MCF 10A (cell line): ENCODE results near the gene LAT. TPM values are rescaled to one million over a fixed set of nuclear protein-coding genes. Genes with fewer than 3 reads are reported as not detected.
A peak's percentile ranks its signal among the peaks of the same experiment; 100 is the strongest.

Experiments
- Bru-seq: library from RNA; stranded (reverse); fragments of 400-500 nt; gene quantifications from one replicate; lab custom pipeline; 2021; lab: Mats Ljungman, UMichigan
- BruChase-seq, 2 experiments: library from RNA; stranded (reverse); fragments of 400-500 nt; gene quantifications; one replicate each; lab custom pipeline; 2021; lab: Mats Ljungman, UMichigan
- BruUV-seq: library from RNA; stranded (reverse); fragments of 400-500 nt; replicated peaks from 2 replicates; lab custom pipeline; 2021; lab: Mats Ljungman, UMichigan
- CTCF ChIA-PET: fragments of 300-600 bp; sonication (Branson Sonifier 250); formaldehyde crosslinking; extraction: SDS; loops from one replicate; lab custom pipeline; 2021; ENCODE audit warnings: antibody characterized with exemption, inconsistent platforms; lab: Yijun Ruan, JAX
- POLR2A ChIA-PET: fragments of 300-600, 350-650 bp; sonication (Branson Sonifier 250); formaldehyde crosslinking; extraction: SDS; loops from one replicate; lab custom pipeline; 2020; ENCODE audit warnings: antibody characterized with exemption, inconsistent platforms; lab: Yijun Ruan, JAX
- DNase-seq: peaks from one replicate; pipeline ENCODE4 v3.0.0-alpha.2; 2018; ENCODE audit not compliant: unreplicated experiment
- H3K27ac Mint-ChIP-seq: one replicate; pipeline ENCODE4 v1.8.0; 2022; ENCODE audit warnings: mild to moderate bottlenecking, low read depth, mixed read lengths; ENCODE audit not compliant: unreplicated experiment
- H3K27me3 Mint-ChIP-seq: one replicate; pipeline ENCODE4 v1.8.0; 2022; ENCODE audit warnings: mixed read lengths; ENCODE audit not compliant: insufficient read depth, unreplicated experiment
- H3K36me3 Mint-ChIP-seq: one replicate; pipeline ENCODE4 v1.8.0; 2022; ENCODE audit warnings: mild to moderate bottlenecking, moderate library complexity, mixed read lengths; ENCODE audit not compliant: insufficient read depth, unreplicated experiment
- H3K4me1 Mint-ChIP-seq: one replicate; pipeline ENCODE4 v1.8.0; 2022; ENCODE audit warnings: mixed read lengths; ENCODE audit not compliant: insufficient read depth, unreplicated experiment
- H3K4me3 Mint-ChIP-seq: one replicate; pipeline ENCODE4 v1.8.0; 2022; ENCODE audit warnings: mild to moderate bottlenecking, moderate library complexity, mixed read lengths; ENCODE audit not compliant: unreplicated experiment
- H3K9me3 Mint-ChIP-seq: one replicate; pipeline ENCODE4 v1.8.0; 2022; ENCODE audit warnings: mixed read lengths; ENCODE audit not compliant: unreplicated experiment
- intact Hi-C: fragments of 100-400 bp; cut with micrococcal nuclease; formaldehyde crosslinking; loops from 2 replicates; pipeline ENCODE4 v1.14.1; 2022
- long read RNA-seq: library from polyadenylated mRNA; stranded (forward); transcript quantifications from one replicate; pipeline ENCODE4 v2.0.0, GENCODE V29; 2022
- total RNA-seq: library from RNA; stranded (reverse); gene quantifications from 2 replicates; pipeline ENCODE4 v1.2.3, GENCODE V29; 2022
- TF ChIP-seq, protein P1 (sequence below): fragments of 200-600 bp; IDR thresholded peaks from one replicate; pipeline ENCODE4 v1.8.0; 2022; ENCODE audit warnings: antibody characterized with exemption, mild to moderate bottlenecking; ENCODE audit not compliant: unreplicated experiment

Gene LAT, protein sequence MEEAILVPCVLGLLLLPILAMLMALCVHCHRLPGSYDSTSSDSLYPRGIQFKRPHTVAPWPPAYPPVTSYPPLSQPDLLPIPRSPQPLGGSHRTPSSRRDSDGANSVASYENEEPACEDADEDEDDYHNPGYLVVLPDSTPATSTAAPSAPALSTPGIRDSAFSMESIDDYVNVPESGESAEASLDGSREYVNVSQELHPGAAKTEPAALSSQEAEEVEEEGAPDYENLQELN
- total RNA-seq (4.4 and 4.8 TPM in 2 replicates), Bru-seq, nascent RNA (percentile 36 among the genes with signal in this experiment), BruChase-seq, experiment 1, labeled RNA remaining after a 6-hour chase (percentile 38 among the genes with signal in this experiment), BruChase-seq, experiment 2, labeled RNA remaining after a 2-hour chase (percentile 42 among the genes with signal in this experiment)
- long read RNA-seq = 0 reads

DNA sequence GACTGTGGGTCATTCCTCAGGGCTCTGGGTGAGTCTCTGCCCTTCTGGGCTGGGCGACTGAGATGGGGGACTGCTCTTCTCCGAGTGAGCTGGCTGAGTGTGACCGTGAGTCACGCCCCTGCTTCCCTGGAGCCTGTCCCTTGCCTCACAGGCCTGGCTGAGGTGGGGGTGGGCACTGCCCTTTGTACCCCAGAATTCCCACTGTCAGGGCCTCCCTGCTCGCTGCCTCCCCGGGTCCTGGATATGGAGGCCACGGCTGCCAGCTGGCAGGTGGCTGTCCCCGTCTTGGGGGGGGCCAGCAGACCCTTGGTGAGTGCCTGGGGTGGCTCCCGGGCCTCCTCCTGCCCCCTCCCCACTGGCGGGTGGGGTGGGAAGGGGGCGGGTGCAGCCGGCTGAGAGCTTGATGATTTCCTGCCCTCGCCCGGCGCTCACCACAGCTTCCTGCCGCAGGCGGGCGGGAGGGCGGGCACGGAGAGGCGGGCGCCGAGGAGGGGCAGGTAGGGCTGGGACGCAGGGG, at the start of gene LAT:
LAT (plus strand) TSS at position 434 of the 517 bp plus-strand sequence. CDS start 366 bp downstream, outside the sequence.
- BruUV-seq = no TSS peak
- Mint-ChIP-seq H3K9me3 (peaks cover 11% of the 10 kb centered on the region), H3K27me3 (no peaks in the 10 kb centered on the region), H3K36me3 (peaks cover 23% of the 10 kb centered on the region), H3K27ac (no peak within 1 kb of the TSS), H3K4me1 (no peaks in the 10 kb centered on the region), H3K4me3 (no peak within 1 kb of the TSS)
- ChIA-PET POLR2A (interaction anchor here (0.5 to 1.2 kb wide), 2 partner anchors 9 to 144 kb away, joined by 3 read pairs; no protein-coding TSS in a partner anchor), CTCF (interaction anchor here (0.5 kb wide), 1 partner anchor 11 kb away, joined by 3 read pairs; no protein-coding TSS in a partner anchor)
- intact Hi-C loops = no loop called here
- no peak for DNase-seq
- TF ChIP-seq, protein P1, sequence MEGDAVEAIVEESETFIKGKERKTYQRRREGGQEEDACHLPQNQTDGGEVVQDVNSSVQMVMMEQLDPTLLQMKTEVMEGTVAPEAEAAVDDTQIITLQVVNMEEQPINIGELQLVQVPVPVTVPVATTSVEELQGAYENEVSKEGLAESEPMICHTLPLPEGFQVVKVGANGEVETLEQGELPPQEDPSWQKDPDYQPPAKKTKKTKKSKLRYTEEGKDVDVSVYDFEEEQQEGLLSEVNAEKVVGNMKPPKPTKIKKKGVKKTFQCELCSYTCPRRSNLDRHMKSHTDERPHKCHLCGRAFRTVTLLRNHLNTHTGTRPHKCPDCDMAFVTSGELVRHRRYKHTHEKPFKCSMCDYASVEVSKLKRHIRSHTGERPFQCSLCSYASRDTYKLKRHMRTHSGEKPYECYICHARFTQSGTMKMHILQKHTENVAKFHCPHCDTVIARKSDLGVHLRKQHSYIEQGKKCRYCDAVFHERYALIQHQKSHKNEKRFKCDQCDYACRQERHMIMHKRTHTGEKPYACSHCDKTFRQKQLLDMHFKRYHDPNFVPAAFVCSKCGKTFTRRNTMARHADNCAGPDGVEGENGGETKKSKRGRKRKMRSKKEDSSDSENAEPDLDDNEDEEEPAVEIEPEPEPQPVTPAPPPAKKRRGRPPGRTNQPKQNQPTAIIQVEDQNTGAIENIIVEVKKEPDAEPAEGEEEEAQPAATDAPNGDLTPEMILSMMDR = no peak

DNA sequence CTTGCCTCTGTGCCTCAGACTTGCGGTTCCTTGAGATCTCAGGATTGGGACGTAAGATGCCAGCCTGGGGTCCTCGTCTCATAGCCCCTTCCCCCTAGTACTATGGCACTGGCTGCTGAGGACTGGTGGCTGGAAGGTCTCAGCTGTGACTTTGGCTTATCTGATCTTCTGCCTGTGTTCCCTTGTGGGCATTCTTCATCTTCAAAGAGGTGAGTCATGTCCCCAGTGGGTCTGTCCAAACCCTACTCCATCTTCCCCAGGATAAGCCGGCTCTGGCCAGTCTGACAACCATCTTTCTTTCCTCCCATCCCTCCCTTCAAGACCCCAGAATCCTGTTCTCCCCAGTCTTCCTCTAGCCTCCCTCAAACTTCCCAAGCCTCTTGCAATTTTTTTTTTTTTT, 49.5 kb upstream of the LAT start:
- no TSS peak for BruUV-seq
- H3K36me3 Mint-ChIP-seq = no peaks in the 10 kb centered on the region
- no peak overlapping the region for H3K27ac Mint-ChIP-seq
- no peaks in the 10 kb centered on the region for H3K9me3 Mint-ChIP-seq
- no peaks in the 10 kb centered on the region for H3K27me3 Mint-ChIP-seq
- POLR2A ChIA-PET = interaction anchor here (1.1 kb wide), 1 partner anchor 10 kb away, joined by 4 read pairs; no protein-coding TSS in a partner anchor
- TF ChIP-seq, protein P1 = no peak
- DNase-seq = no peak
- intact Hi-C loops = no loop called here
- no peaks in the 10 kb centered on the region for H3K4me1 Mint-ChIP-seq
- H3K4me3 Mint-ChIP-seq = no peak overlapping the region
- CTCF ChIA-PET = interaction anchor here (1.1 kb wide), 1 partner anchor 10 kb away, joined by 5 read pairs; no protein-coding TSS in a partner anchor

DNA sequence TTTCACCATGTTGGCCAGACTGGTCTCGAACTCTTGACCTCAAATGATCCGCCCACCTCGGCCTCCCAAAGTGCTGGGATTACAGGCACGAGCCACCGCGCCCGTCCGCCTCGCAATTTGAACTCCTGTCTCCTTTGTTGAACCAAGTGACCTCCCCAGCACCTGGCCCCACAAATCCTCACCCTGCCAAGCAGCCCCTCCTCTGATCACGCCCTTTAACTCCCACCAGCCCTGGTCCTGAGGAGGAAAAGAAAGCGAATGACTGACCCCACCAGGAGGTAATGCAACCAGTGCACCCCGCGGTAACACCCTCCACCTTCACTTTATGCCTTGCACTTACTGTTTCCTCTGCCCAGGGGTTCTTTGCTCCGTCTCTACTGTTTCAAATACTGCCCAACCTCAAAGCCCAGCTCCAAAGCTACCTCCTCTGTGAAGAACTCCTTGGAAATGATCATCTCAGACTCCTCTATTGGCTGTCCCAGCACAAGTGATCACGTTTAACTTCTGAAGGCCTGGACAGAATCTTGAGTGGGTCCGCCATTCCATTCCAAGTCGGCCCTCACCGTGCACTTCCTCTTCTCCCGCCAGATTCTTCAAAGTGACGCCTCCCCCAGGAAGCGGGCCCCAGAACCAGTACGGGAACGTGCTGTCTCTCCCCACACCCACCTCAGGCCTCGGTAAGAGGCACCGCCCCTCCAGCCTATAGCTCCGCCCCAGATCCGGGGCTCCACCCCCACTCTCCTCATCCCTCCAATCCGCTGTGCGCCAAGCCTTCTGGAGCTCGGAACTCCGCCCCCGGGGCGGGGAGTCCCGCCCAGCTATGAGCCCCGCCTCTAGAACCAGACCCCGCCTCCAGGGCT, 48.7 kb upstream of the LAT start:
- Mint-ChIP-seq H3K27ac (no peak overlapping the region), H3K27me3 (no peaks in the 10 kb centered on the region), H3K4me3 (no peak overlapping the region), H3K36me3 (no peaks in the 10 kb centered on the region), H3K4me1 (no peaks in the 10 kb centered on the region), H3K9me3 (no peaks in the 10 kb centered on the region)
- intact Hi-C loops = no loop called here
- POLR2A ChIA-PET = interaction anchor here (1.1 kb wide), 2 partner anchors 9 to 10 kb away, joined by 3 to 4 read pairs; no protein-coding TSS in a partner anchor
- TF ChIP-seq, protein P1 = no peak
- BruUV-seq = no TSS peak
- CTCF ChIA-PET = interaction anchor here (0.9 to 1.3 kb wide), 3 partner anchors 9 to 11 kb away, joined by 3 to 7 read pairs (median 5); no protein-coding TSS in a partner anchor
- peak; percentile 39 for DNase-seq
